ENCODE measurements around the gene TBC1D14.
A peak's percentile ranks its signal among the peaks of the same experiment; 100 is the strongest.

Gene TBC1D14

GRCh38 chr4:7001271-7001670 is 91.6 kb downstream of the TBC1D14 start:
- no peak for DNase-seq (ENCODE audit: low read depth)

- DNase-seq (ENCODE audit: low read depth), result no peak
Measured at GRCh38 chr4:7002336-7002735, 92.7 kb downstream of the TBC1D14 start.

GRCh38 chr4:7003176-7003878 is 93.7 kb downstream of the TBC1D14 start:
- DNase-seq (ENCODE audit: low read depth), result no peak

DNA sequence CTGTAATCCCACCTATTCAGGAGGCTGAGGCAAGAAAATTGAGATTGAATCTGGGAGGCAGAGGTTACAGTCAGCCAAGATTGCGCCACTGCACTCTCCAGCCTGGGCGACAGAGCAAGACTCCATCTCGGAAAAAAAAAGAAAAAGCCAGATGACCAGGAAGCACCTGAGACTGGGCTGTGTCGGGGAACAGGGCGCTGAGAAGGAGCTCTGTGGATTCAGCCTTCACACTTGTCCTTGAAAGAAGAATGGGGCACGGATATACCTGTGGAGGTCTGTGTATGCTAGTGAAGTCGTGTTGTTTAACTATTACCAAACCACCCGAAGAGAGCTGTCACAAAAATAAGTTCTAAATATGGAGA is 94.2 kb downstream of the TBC1D14 start:
- DNase-seq (ENCODE audit: low read depth), result no peak

- DNase-seq (ENCODE audit: low read depth), result peak; percentile 72
Measured at GRCh38 chr4:7004331-7004730, 94.7 kb downstream of the TBC1D14 start.

GRCh38 chr4:7005571-7005970 is 95.9 kb downstream of the TBC1D14 start:
- DNase-seq (ENCODE audit: low read depth), result no peak

GRCh38 chr4:7006411-7006810 is 96.8 kb downstream of the TBC1D14 start:
- no peak for DNase-seq (ENCODE audit: low read depth)

DNA sequence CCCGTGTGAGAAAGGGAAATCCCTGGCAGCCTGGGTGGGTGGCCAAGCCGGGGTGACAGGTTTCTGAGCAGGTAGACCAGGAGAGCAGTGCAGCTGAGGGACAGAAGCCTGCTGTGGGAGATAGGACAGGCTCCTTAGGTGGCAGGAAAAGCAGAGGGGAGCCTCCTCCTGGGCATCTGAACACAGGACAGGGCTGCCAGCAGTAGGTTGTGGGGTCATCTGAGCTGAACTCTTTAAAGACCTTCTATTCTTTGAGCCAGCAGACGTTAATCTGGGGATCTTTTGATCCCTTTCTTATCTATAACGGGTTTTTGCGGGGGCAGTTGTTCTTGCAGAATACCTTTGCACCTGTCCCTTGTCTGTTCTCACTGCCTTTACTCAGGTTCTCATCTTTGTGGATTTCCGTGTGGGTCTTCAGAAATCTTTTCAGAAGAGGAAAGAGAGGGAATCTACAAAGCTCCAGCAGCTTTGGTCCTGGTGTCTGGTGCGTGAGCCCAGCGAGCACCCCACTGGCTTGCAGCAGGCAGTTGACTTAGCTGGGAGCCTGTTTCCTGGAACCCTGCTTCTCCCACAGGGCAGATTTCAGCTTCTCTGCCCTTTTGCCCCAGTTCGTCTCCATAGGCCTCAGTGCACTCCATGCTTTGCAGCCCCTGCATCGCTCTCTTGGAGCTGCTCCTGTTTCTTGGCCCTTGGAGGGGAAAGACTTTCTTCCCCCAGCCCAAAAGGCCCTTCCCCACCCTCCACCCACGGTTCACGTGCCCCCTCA is 97.7 kb downstream of the TBC1D14 start:
- no peak for DNase-seq (ENCODE audit: low read depth)

GRCh38 chr4:7007944-7008343 is 98.3 kb downstream of the TBC1D14 start:
- DNase-seq (ENCODE audit: low read depth), result no peak

DNA sequence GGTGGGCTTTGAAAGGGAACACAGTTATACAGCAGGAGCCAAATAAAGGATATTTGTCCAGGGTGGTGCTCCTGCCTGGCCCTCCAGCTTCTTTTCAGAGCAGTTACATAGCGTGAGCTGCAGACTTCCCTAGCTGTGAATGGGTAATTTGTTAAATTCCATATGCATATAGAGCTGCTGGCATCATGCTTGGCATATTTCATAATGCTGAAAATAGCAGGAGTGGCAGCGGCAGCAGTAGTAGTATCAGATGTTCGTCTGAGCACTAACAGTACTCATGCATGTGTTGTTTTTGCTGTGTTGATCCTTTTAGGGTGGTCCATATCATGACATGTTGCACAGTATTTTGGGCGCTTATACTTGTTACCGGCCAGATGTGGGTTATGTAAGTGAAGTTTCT is 99.9 kb downstream of the TBC1D14 start:
- DNase-seq (ENCODE audit: low read depth), result no peak

GRCh38 chr4:7013175-7013574 is 103.5 kb downstream of the TBC1D14 start:
- no peak for DNase-seq (ENCODE audit: low read depth)

DNA sequence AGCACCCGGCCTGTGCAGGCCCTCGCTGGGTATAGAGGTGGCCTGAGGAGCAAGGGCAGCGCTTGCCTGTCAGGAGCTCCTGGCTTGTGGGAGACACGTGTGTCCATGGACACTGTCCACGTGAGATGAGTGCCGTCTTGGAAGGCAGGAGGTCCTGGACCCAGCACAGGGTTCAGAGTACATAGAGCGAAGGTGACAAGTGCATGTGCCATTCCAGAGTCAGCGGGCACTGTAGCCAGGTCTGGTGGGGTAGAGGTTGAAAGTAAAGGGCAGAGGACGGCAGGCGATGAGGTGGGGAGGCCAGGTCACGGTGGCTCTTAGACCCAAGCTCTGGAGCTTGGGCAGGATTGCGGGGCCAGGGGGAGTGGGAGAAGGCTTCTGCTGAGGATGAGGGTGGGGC is 105.2 kb downstream of the TBC1D14 start:
- no peak for DNase-seq (ENCODE audit: low read depth)

DNA sequence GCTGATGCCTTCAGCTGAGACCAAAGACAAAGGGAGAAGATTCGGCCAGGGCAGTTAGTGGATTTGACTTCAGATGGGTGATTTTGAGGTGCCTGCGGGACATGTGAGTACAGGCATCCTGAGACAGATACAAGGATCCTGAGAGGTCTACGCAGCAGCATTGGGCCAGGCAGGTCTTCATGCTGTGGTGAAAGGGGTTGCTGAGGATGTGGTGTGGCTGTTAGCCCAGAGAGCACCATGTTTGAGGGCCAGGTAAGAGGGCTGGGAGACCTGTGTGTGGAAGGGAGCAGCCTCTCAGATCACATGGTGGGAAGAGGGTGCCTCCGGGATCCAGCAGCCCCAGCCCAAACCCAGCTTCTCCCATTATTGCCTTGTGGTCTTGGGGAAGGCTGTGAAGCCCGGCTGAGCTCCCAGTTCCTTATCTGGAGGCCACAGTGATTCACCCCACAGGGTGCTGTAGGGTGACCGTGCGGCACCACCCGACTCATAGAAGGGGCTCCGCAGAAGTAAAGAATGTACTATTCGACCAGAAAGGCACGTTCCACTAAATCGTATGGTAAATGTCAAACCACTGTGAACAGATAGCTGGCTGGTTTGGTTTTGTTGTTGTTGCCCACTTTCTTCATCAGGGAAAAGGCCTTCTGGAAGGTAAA is 105.9 kb downstream of the TBC1D14 start:
- no peak for DNase-seq (ENCODE audit: low read depth)

GRCh38 chr4:7016086-7016485 is 106.5 kb downstream of the TBC1D14 start:
- no peak for DNase-seq (ENCODE audit: low read depth)

- DNase-seq (ENCODE audit: low read depth), result no peak
Measured at GRCh38 chr4:7016512-7016911, 106.9 kb downstream of the TBC1D14 start.

DNA sequence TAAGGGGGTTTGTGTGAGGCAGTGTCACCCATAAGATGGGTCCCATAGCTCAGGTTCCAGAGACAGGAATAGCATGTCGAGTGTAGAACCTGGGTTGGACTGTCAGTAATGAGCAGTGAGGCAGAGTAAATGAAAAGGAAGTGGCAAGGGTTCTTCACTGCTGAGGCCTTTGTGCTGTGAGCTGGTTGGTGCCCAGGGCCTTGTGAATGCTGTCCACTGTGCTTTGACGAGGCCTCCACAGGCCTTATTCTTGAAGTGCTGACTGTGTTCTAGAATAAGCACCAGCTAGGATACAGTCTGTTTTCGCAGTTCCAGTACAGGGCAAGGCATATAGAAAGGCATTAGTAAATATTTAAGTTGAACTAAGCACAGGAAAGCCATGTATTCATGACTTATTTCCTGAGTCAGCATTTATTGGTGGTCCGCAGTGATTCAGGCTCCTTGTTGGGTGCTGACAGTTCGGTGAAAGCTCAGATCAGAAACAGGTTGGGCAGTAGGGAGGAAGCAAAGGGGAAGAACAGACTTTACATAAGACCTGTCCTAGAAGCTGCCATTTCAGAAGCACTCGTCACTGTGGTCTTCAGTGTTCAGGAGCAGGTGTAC is 107.9 kb downstream of the TBC1D14 start:
- no peak for DNase-seq (ENCODE audit: low read depth)

GRCh38 chr4:7018281-7018680 is 108.7 kb downstream of the TBC1D14 start:
- no peak for DNase-seq (ENCODE audit: low read depth)

DNA sequence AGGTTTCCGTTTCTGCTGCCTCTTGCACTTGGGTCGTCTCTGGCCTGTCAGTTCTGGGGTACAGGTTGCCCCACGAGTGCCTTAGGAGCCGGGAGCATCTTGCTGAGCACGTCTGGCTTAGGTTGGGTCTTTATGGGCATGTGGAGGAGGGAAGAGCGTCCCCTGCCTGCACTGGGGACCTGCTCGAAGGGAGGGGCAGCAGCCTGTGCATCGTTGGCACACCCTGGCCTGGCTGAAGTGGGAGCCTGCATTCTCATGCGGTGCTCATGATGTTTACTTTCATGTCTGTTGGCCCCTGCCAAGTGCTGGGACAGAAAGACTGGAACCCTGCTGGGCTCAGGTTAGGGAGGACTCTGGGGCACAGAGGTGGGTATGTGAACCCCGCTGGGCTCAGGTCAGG is 109.7 kb downstream of the TBC1D14 start:
- no peak for DNase-seq (ENCODE audit: low read depth)

DNA sequence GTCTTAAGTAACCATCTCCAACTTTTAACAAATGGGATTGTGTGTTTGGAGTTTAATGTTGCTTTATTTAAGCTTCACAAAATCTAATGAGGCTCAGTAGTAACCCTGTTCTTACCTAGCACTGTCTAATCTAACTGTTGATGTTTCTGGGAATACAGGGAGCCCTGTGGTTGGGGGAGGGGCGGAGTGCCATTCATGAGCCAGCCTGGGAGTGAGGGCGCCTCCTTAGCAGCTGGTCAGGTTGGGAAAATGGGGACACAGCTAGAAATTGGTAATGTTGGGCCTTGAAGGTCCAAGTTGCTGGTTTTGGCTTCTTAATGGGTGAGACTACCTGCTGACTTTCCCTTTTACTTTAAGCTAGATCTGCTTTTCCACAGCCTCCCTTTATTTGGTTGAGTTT is 110.7 kb downstream of the TBC1D14 start:
- no peak for DNase-seq (ENCODE audit: low read depth)

GRCh38 chr4:7020856-7021255 is 111.2 kb downstream of the TBC1D14 start:
- no peak for DNase-seq (ENCODE audit: low read depth)

DNA sequence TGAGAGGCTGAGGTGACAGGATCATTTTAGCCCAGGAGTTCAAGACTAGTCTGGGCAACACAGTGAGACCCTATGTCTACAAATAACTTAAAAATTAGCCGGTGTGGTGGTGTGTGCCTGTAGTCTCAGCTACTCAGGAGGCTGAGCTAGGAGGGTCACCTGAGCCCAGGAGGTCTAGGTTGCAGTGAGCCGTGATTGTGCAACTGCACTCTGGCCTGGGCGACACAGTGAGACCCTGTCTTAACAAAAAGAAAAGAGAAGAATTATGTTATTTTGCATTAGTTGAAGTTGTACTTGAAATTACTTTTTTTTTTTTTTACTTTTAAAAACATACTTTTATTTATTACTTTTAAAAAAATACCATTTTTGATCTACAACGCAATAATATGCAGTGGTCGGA is 111.7 kb downstream of the TBC1D14 start:
- no peak for DNase-seq (ENCODE audit: low read depth)

DNA sequence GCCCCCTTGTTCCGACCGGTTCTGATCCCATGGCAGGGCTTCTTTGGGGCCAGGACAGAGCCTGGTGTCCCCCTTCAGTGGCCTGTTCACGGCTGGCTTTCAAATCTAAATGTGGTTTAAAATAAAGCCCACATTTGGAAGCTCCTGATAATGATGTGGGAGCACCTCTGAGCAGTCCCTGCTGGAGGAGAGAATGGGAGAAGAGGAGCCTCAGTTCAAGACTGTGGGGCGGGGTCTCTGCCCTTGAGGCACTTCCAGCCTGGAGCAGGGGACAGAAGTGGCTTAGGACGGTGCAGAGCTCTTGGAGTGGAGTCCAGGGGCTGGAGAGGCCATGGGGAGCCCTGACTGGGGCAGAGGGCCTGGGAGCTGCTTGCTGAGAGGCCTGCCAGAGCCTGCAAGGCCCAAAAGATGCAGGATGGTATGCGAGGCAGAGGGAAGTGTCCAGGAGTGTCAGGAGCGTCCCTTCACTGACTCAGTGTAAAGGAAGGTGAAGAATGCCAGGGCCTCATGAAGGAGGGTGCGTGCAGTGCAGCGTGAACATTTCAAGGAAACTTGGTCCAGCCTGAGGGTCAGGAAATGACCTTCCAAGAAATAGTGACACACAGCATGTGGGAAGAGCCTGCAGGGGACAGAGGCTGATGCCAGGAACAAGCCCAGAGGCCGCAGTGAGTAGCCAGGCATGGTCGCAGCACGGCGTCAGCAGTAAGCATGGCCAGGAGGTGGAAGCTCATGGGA is 112.5 kb downstream of the TBC1D14 start:
- peak; percentile 40 for DNase-seq (ENCODE audit: low read depth)
